Spleen (tissue), 7 donors: Measurements from ENCODE around the gene KIFC3.

Source experiments
- CTCF ChIP-seq, 11 experiments: fragments of 200-600 bp in 7 of 11; fragments of 450-650 bp in 4 of 11; sonication (generic) in 4 of 11; IDR thresholded peaks in 8 of 11; conservative IDR thresholded peaks in 3 of 11; 1 replicate in 7 of 11; 2 replicates in 4 of 11; pipeline versions ENCODE4 v1.4.0 to v1.8.0; 2016 to 2021; ENCODE audit warnings: antibody characterized with exemption in 11 of 11, inconsistent platforms in 4 of 11, mild to moderate bottlenecking in 1 of 11
- POLR2A ChIP-seq, 3 donors: fragments of 450-650 bp; IDR thresholded peaks; one replicate each; pipeline ENCODE4 v1.5.1; 2017; ENCODE audit warnings: antibody characterized with exemption in 3 of 3, mild to moderate bottlenecking in 1 of 3
- POLR2AphosphoS5 ChIP-seq, 3 donors: sonication (generic); formaldehyde crosslinking; IDR thresholded peaks; one replicate each; pipeline ENCODE4 v1.5.1; 2017; ENCODE audit warnings: antibody characterized with exemption in 3 of 3
- donor health status: DM: no; HTN: no; CAD: no; lungs with moderate emphysema.
- donor health status: DM: no; HTN: no; CAD: no.
- donor health status: DM: no; HTN: no; CAD: no.

- peak; percentile 81 to 100 (median 98) for TF ChIP-seq CTCF (IDR thresholded peaks at IDR 0.05 in 8 of 11, conservative IDR thresholded peaks at IDR 0.05 in 3 of 11)
- no peak for TF ChIP-seq POLR2A (IDR thresholded peaks at IDR 0.05)
- peak; percentile 46 to 74 (median 52) for TF ChIP-seq POLR2AphosphoS5 (IDR thresholded peaks at IDR 0.05)
These were observed 44.9 kb downstream of the KIFC3 start for GRCh38 chr16:57757326-57757786.
